H1 (cell line): Measurements from ENCODE around the gene SPEM3. TPM values are rescaled to one million over a fixed set of nuclear protein-coding genes. Genes with fewer than 3 reads are reported as not detected.

ENCODE experiments used
- CTCF ChIA-PET: fragments of 300-600 bp; sonication (Branson Sonifier 250); formaldehyde crosslinking; loops from one replicate; lab custom pipeline; 2021; ENCODE audit not compliant: partially characterized antibody; lab: Charles Lee
- POLR2A ChIA-PET: fragments of 300-600 bp; sonication (Branson Sonifier 250); formaldehyde crosslinking; loops from one replicate; lab custom pipeline; 2021; ENCODE audit warnings: inconsistent platforms; ENCODE audit not compliant: partially characterized antibody; lab: Charles Lee
- DNase-seq, 2 experiments: peaks; one replicate each; pipeline versions ENCODE4 v3.0.0 to v3.0.0-alpha.2; 2010 to 2022; ENCODE audit warnings: low spot score in 2 of 2, low read depth in 1 of 2, mixed read lengths in 1 of 2
- FAIRE-seq: peaks from 2 replicates; lab custom pipeline; 2011; peaks lifted over from hg19 to GRCh38; lab: Jason Lieb, UNC
- H2AFZ ChIP-seq: 2 replicates; pipeline ENCODE4 v1.8.1; 2012; ENCODE audit warnings: low read length, inconsistent platforms
- H2AK5ac ChIP-seq: 2 replicates; pipeline ENCODE4 v1.6.1; 2013; ENCODE audit warnings: low read depth, low read length
- H2BK120ac ChIP-seq: replicated peaks from 2 replicates; pipeline ENCODE3; 2013; ENCODE audit warnings: low read depth, low read length, inconsistent platforms
- H2BK12ac ChIP-seq: 2 replicates; pipeline ENCODE4 v1.6.1; 2013; ENCODE audit warnings: low read depth, low read length
- H2BK15ac ChIP-seq: 2 replicates; pipeline ENCODE4 v1.6.1; 2013; ENCODE audit warnings: low read length
- H2BK20ac ChIP-seq: 2 replicates; pipeline ENCODE4 v1.6.1; 2013; ENCODE audit warnings: low read length
- H2BK5ac ChIP-seq: 2 replicates; pipeline ENCODE4 v1.6.1; 2013; ENCODE audit warnings: low read depth, low read length
- H3K14ac ChIP-seq: 2 replicates; pipeline ENCODE4 v1.6.1; 2013; ENCODE audit warnings: inconsistent platforms; ENCODE audit not compliant: insufficient read length
- H3K18ac ChIP-seq: 2 replicates; pipeline ENCODE4 v1.6.1; 2013; ENCODE audit warnings: low read length; ENCODE audit errors: extremely low read depth
- H3K23ac ChIP-seq: 2 replicates; pipeline ENCODE4 v1.6.1; 2013; ENCODE audit warnings: inconsistent platforms; ENCODE audit not compliant: insufficient read length
- H3K23me2 ChIP-seq: 2 replicates; pipeline ENCODE4 v1.6.1; 2013; ENCODE audit warnings: low read depth, low read length
- H3K27ac ChIP-seq: 2 replicates; pipeline ENCODE4 v1.6.1; 2011; ENCODE audit warnings: low read depth, low read length, inconsistent platforms
- H3K27me3 ChIP-seq, 4 experiments: replicated peaks in 1 of 4; 1 replicate in 1 of 4; 2 replicates in 3 of 4; pipeline versions ENCODE4 v1.6.1 to v1.8.1; 2011 to 2013; ENCODE audit warnings: low read length in 3 of 4, mild to moderate bottlenecking in 3 of 4, inconsistent platforms in 2 of 4, mixed read lengths in 2 of 4, moderate library complexity in 1 of 4; ENCODE audit not compliant: control insufficient read depth in 3 of 4, insufficient read depth in 3 of 4; ENCODE audit errors: extremely low read depth in 1 of 4
- H3K36me3 ChIP-seq, 4 experiments: 2 replicates each; pipeline versions ENCODE4 v1.6.1 to v1.8.1; 2011 to 2013; ENCODE audit warnings: mild to moderate bottlenecking in 4 of 4, low read length in 3 of 4, moderate library complexity in 2 of 4, control low read depth in 1 of 4, inconsistent platforms in 1 of 4; ENCODE audit not compliant: insufficient read depth in 4 of 4, control insufficient read depth in 2 of 4
- H3K4ac ChIP-seq: replicated peaks from 2 replicates; pipeline ENCODE3; 2013; ENCODE audit warnings: low read length, low read depth, mixed read lengths, inconsistent platforms; ENCODE audit not compliant: insufficient read length
- H3K4me1 ChIP-seq, 4 experiments: replicated peaks in 1 of 4; 1 replicate in 1 of 4; 2 replicates in 3 of 4; pipeline versions ENCODE4 v1.6.1 to v1.8.1; 2011 to 2013; ENCODE audit warnings: low read length in 3 of 4, inconsistent platforms in 2 of 4, mixed read lengths in 1 of 4; ENCODE audit not compliant: insufficient read depth in 4 of 4, control insufficient read depth in 3 of 4
- H3K4me2 ChIP-seq, 2 experiments: 2 replicates each; pipeline versions ENCODE4 v1.6.1 to v1.8.1; 2011 to 2013; ENCODE audit warnings: low read depth in 2 of 2, low read length in 2 of 2, control low read depth in 1 of 2, inconsistent platforms in 1 of 2, mild to moderate bottlenecking in 1 of 2; ENCODE audit not compliant: insufficient read depth in 1 of 2
- H3K4me3 ChIP-seq, 4 experiments: fragments of 200-600, 300-600 bp in 1 of 4; sonication (generic), shearing (Covaris generic), sonication (Bioruptor Twin) in 1 of 4; 2 replicates each; pipeline versions ENCODE4 v1.5.1 to v1.8.1; 2011 to 2016; ENCODE audit warnings: low read length in 4 of 4, low read depth in 3 of 4, control low read depth in 2 of 4, inconsistent platforms in 2 of 4, mild to moderate bottlenecking in 2 of 4, mixed read lengths in 1 of 4, moderate library complexity in 1 of 4; ENCODE audit not compliant: insufficient read depth in 2 of 4; ENCODE audit errors: extremely low read depth in 1 of 4
- H3K56ac ChIP-seq: replicated peaks from 2 replicates; pipeline ENCODE3; 2013; ENCODE audit warnings: low read depth, mild to moderate bottlenecking, mixed read lengths, low read length, inconsistent platforms; ENCODE audit not compliant: insufficient read length
- H3K79me1 ChIP-seq: 2 replicates; pipeline ENCODE4 v1.6.1; 2013; ENCODE audit warnings: low read depth, low read length, control low read depth
- H3K79me2 ChIP-seq, 2 experiments: 2 replicates each; pipeline versions ENCODE4 v1.6.1 to v1.8.1; 2012 to 2013; ENCODE audit warnings: low read length in 2 of 2, mild to moderate bottlenecking in 2 of 2, inconsistent platforms in 1 of 2; ENCODE audit not compliant: insufficient read depth in 2 of 2, control insufficient read depth in 1 of 2
- H3K9ac ChIP-seq, 4 experiments: replicated peaks in 1 of 4; 1 replicate in 1 of 4; 2 replicates in 3 of 4; pipeline versions ENCODE4 v1.6.1 to v1.8.1; 2011 to 2013; ENCODE audit warnings: low read depth in 3 of 4, low read length in 3 of 4, control low read depth in 2 of 4, mild to moderate bottlenecking in 2 of 4, moderate library complexity in 2 of 4, inconsistent platforms in 1 of 4; ENCODE audit errors: extremely low read depth in 1 of 4
- H3K9me3 ChIP-seq, 2 experiments: 2 replicates each; pipeline versions ENCODE4 v1.6.1 to v1.8.1; 2012 to 2013; ENCODE audit warnings: mild to moderate bottlenecking in 2 of 2, moderate library complexity in 2 of 2, control low read depth in 1 of 2, inconsistent platforms in 1 of 2, low read depth in 1 of 2, low read length in 1 of 2, mixed read lengths in 1 of 2; ENCODE audit not compliant: insufficient read depth in 2 of 2
- H4K20me1 ChIP-seq, 2 experiments: replicated peaks in 1 of 2; 2 replicates each; pipeline versions ENCODE3 to v1.8.1; 2011 to 2013; ENCODE audit warnings: inconsistent platforms in 2 of 2, low read length in 2 of 2, mild to moderate bottlenecking in 1 of 2; ENCODE audit not compliant: insufficient read depth in 2 of 2, control insufficient read depth in 1 of 2
- H4K5ac ChIP-seq: 2 replicates; pipeline ENCODE4 v1.6.1; 2013; ENCODE audit warnings: low read length, low read depth, mixed read lengths, inconsistent platforms; ENCODE audit not compliant: insufficient read length
- H4K8ac ChIP-seq: 2 replicates; pipeline ENCODE4 v1.8.0; 2013; ENCODE audit warnings: mild to moderate bottlenecking, moderate library complexity, low read length, inconsistent platforms; ENCODE audit not compliant: insufficient read depth; ENCODE audit errors: extremely low read depth
- H4K91ac ChIP-seq: replicated peaks from 2 replicates; pipeline ENCODE3; 2013; ENCODE audit warnings: low read length, mixed read lengths, inconsistent platforms; ENCODE audit not compliant: insufficient read length
- ASH2L ChIP-seq: fragments of 200-600, 300-600 bp; sonication (generic); IDR thresholded peaks from one replicate; pipeline ENCODE4 v1.7.1; 2017; ENCODE audit warnings: low read length
- ATF3 ChIP-seq: IDR thresholded peaks from 2 replicates; pipeline ENCODE4 v1.6.1; 2011; ENCODE audit warnings: low read depth, mild to moderate bottlenecking, low read length; ENCODE audit not compliant: insufficient read depth
- BACH1 ChIP-seq: IDR thresholded peaks from 2 replicates; pipeline ENCODE4 v1.6.1; 2012; ENCODE audit warnings: low read length, improper control_type of control experiment
- CHD2 ChIP-seq: IDR thresholded peaks from 2 replicates; pipeline ENCODE4 v1.6.1; 2012; ENCODE audit warnings: low read length, improper control_type of control experiment
- CREB1 ChIP-seq: IDR thresholded peaks from 2 replicates; pipeline ENCODE4 v1.6.1; 2012; ENCODE audit warnings: inconsistent platforms
- EZH2 ChIP-seq: fragments of 200-600 bp; sonication (generic); IDR thresholded peaks from 2 replicates; pipeline ENCODE4 v1.7.1; 2012; ENCODE audit warnings: low read depth, mild to moderate bottlenecking, moderate library complexity, low read length, inconsistent platforms; ENCODE audit not compliant: severe bottlenecking
- FOSL1 ChIP-seq: IDR thresholded peaks from 2 replicates; pipeline ENCODE4 v1.6.1; 2011; ENCODE audit warnings: mild to moderate bottlenecking, low read depth, low read length, moderate library complexity; ENCODE audit not compliant: insufficient read depth
- JUN ChIP-seq: IDR thresholded peaks from 2 replicates; pipeline ENCODE4 v1.6.1; 2011; ENCODE audit warnings: low read depth, mild to moderate bottlenecking, improper control_type of control experiment, low read length
- POU5F1 ChIP-seq: IDR thresholded peaks from 2 replicates; pipeline ENCODE4 v1.6.1; 2011; ENCODE audit warnings: low read depth, mild to moderate bottlenecking, low read length, moderate library complexity
- RFX5 ChIP-seq: IDR thresholded peaks from 2 replicates; pipeline ENCODE4 v1.6.1; 2011; ENCODE audit warnings: low read depth, low read length, improper control_type of control experiment, borderline replicate concordance
- RNF2 ChIP-seq: fragments of 200-900, 300-1000 bp; sonication (generic); IDR thresholded peaks from 2 replicates; pipeline ENCODE4 v1.7.1; 2016; ENCODE audit warnings: borderline replicate concordance, low read depth, mild to moderate bottlenecking, antibody characterized with exemption, low read length; ENCODE audit not compliant: poor library complexity, severe bottlenecking; ENCODE audit errors: missing control alignments
- RXRA ChIP-seq: IDR thresholded peaks from 2 replicates; pipeline ENCODE4 v1.6.1; 2011; ENCODE audit warnings: low read depth, mild to moderate bottlenecking, low read length, moderate library complexity; ENCODE audit not compliant: insufficient read depth
- WGBS, 2 experiments: shearing (Covaris generic) in 1 of 2; methylation state at CpG; one replicate each; pipeline versions ENCODE4 v1.1.6 to v1.1.7; 2013 to 2015; ENCODE audit warnings: low lambda C conversion rate in 2 of 2, mixed read lengths in 2 of 2, inconsistent platforms in 1 of 2, low coverage in 1 of 2, missing lambda C conversion rate in 1 of 2; ENCODE audit not compliant: insufficient replicate concordance in 2 of 2, insufficient coverage in 1 of 2, insufficient read length in 1 of 2; ENCODE audit errors: extremely low coverage in 1 of 2, missing lambda C conversion rate in 1 of 2; 5-methylcytosine and 5-hydroxymethylcytosine counted together
- polyA plus RNA-seq, 7 experiments: library from polyadenylated mRNA; depleted of rRNA in 3 of 7; stranded (reverse) in 5 of 7; unstranded in 2 of 7; fragments of >200 nt in 5 of 7; fragments of 200-250 nt in 2 of 7; gene quantifications; 1 replicate in 5 of 7; 2 replicates in 1 of 7; 4 replicates in 1 of 7; pipeline versions ENCODE4 v1.2.1 to v1.2.3, GENCODE V29; 2011 to 2013; ENCODE audit warnings: missing spikeins in 2 of 7, mixed read lengths in 2 of 7
- total RNA-seq: library from RNA; stranded (reverse); fragmentation: NEBNext Ultra II Directional; extraction: Animal tissue kit (Norgen Biotek cat#: 25700); gene quantifications from 2 replicates; pipeline ENCODE4 v1.2.1, GENCODE V29; 2021

Gene SPEM3
- total and polyA plus RNA-seq, 2 of the 8 experiments (the other 6 are each of a cell fraction or from before 2014, with no cell fraction given) = 0.02 TPM; not detected in 1

GRCh38 chr17:7415784-7416183 is 12.9 kb upstream of the SPEM3 start:
- no peak overlapping the region for H3K14ac ChIP-seq
- no peak overlapping the region for H2BK15ac ChIP-seq
- no peak overlapping the region for H3K9ac ChIP-seq
- no peak overlapping the region for H3K4me2 ChIP-seq
- no peak overlapping the region for H3K23ac ChIP-seq
- H3K4ac ChIP-seq = no peak overlapping the region
- H3K18ac ChIP-seq = no peak overlapping the region
- no peaks in the 10 kb centered on the region for H3K27me3 ChIP-seq
- no peak overlapping the region for H2AFZ ChIP-seq
- no peak for DNase-seq
- H3K23me2 ChIP-seq = peaks cover 2% of the 10 kb centered on the region; the same call in 1 of the 2 replicates
- ChIA-PET POLR2A (interaction anchor here (1.5 to 2.8 kb wide), 5 partner anchors 9 to 131 kb away, joined by 3 to 14 read pairs (median 5); partner anchors contain the start of gene NLGN2), CTCF (interaction anchor here (1.4 kb wide), 1 partner anchor 39 kb away, joined by 3 read pairs; no protein-coding TSS in a partner anchor)
- no peak overlapping the region for H3K27ac ChIP-seq
- H4K20me1 ChIP-seq = peaks cover 2 to 9% of the 10 kb centered on the region in 2 experiments
- H3K79me2 ChIP-seq = no peaks in the 10 kb centered on the region
- no peak for FAIRE-seq
- no peaks in the 10 kb centered on the region for H3K9me3 ChIP-seq
- H3K36me3 ChIP-seq = peaks cover 0 to 25% (median 9%) of the 10 kb centered on the region in 4 experiments; a peak in 6 of 8 replicates
- no peak overlapping the region for H2BK5ac ChIP-seq
- peaks cover 0 to 16% (median 7%) of the 10 kb centered on the region in 4 experiments; a peak in 5 of 7 replicates for H3K4me1 ChIP-seq
- no peaks in the 10 kb centered on the region for H3K79me1 ChIP-seq
- no peak overlapping the region for H3K4me3 ChIP-seq
- no peak overlapping the region for H4K8ac ChIP-seq
- H2BK20ac ChIP-seq = no peak overlapping the region
- H4K5ac ChIP-seq = no peak overlapping the region
- no peak overlapping the region for H4K91ac ChIP-seq
- no peak overlapping the region for H2BK120ac ChIP-seq
- no peak overlapping the region for H2BK12ac ChIP-seq
- H3K56ac ChIP-seq = no peak overlapping the region
- H2AK5ac ChIP-seq = no peak overlapping the region
- 93% methylated on average over 21 of the region's 23 CpGs; no CpG with 5 or more reads in 1 of the 2 experiments for WGBS, 2 experiments
- no peak for TF ChIP-seq ATF3
- TF ChIP-seq RNF2 = no peak
- no peak for TF ChIP-seq EZH2
- no peak for TF ChIP-seq ASH2L
- no peak for TF ChIP-seq CHD2
- TF ChIP-seq BACH1 = no peak
- no peak for TF ChIP-seq JUN
- no peak for TF ChIP-seq RXRA
- no peak for TF ChIP-seq POU5F1
- no peak for TF ChIP-seq FOSL1
- TF ChIP-seq RFX5 = no peak
- no peak for TF ChIP-seq CREB1
